H9 (cell line): ENCODE results near the gene GLYATL1B. TPM values are rescaled to one million over a fixed set of nuclear protein-coding genes. Genes with fewer than 3 reads are reported as not detected.
"Not testable (repeated sequence)": the region's sequence is repeated elsewhere in the genome, so short reads cannot be mapped to it uniquely, and the experiment has no call there.

ENCODE experiments used
- DNase-seq: peaks from one replicate; pipeline ENCODE4 v3.0.0-alpha.2; 2017
- H2AFZ ChIP-seq: one replicate; pipeline ENCODE4 v1.6.1; 2013; ENCODE audit warnings: mild to moderate bottlenecking, low read length, control low read depth, moderate library complexity
- H2AK5ac ChIP-seq: 2 replicates; pipeline ENCODE4 v1.6.1; 2013; ENCODE audit warnings: low read length, control low read depth, mixed read lengths; ENCODE audit not compliant: insufficient read length
- H2BK120ac ChIP-seq: one replicate; pipeline ENCODE4 v1.6.1; 2013; ENCODE audit warnings: low read depth, mild to moderate bottlenecking, low read length, control low read depth, inconsistent platforms; ENCODE audit not compliant: poor library complexity, severe bottlenecking
- H2BK12ac ChIP-seq: 2 replicates; pipeline ENCODE4 v1.6.1; 2013; ENCODE audit warnings: low read length, control low read depth, mixed read lengths, low read depth; ENCODE audit not compliant: insufficient read length
- H2BK15ac ChIP-seq: 2 replicates; pipeline ENCODE4 v1.6.1; 2013; ENCODE audit warnings: low read depth, low read length, control low read depth
- H2BK20ac ChIP-seq: one replicate; pipeline ENCODE4 v1.6.1; 2013; ENCODE audit warnings: low read depth, mild to moderate bottlenecking, low read length, control low read depth, inconsistent platforms; ENCODE audit not compliant: poor library complexity, severe bottlenecking
- H2BK5ac ChIP-seq: 2 replicates; pipeline ENCODE4 v1.6.1; 2013; ENCODE audit warnings: low read length, control low read depth, mixed read lengths; ENCODE audit not compliant: insufficient read length
- H3K14ac ChIP-seq: 2 replicates; pipeline ENCODE4 v1.6.1; 2013; ENCODE audit warnings: low read length, control low read depth; ENCODE audit not compliant: insufficient read depth
- H3K18ac ChIP-seq: 2 replicates; pipeline ENCODE4 v1.6.1; 2013; ENCODE audit warnings: low read depth, mild to moderate bottlenecking, mixed read lengths, low read length, control low read depth; ENCODE audit not compliant: insufficient read length
- H3K23ac ChIP-seq: 2 replicates; pipeline ENCODE4 v1.6.1; 2013; ENCODE audit warnings: low read length, control low read depth, mixed read lengths, low read depth; ENCODE audit not compliant: insufficient read length
- H3K23me2 ChIP-seq: 2 replicates; pipeline ENCODE4 v1.6.1; 2013; ENCODE audit warnings: low read depth, mild to moderate bottlenecking, mixed read lengths, low read length, control low read depth; ENCODE audit not compliant: insufficient read length, poor library complexity, severe bottlenecking
- H3K27ac ChIP-seq: 2 replicates; pipeline ENCODE4 v1.5.1; 2013; ENCODE audit warnings: low read length, control low read depth, mixed read lengths, low read depth; ENCODE audit not compliant: insufficient read length
- H3K27me3 ChIP-seq: 2 replicates; pipeline ENCODE4 v1.6.1; 2013; ENCODE audit warnings: low read length, control low read depth, inconsistent platforms; ENCODE audit not compliant: insufficient read depth
- H3K4ac ChIP-seq: 2 replicates; pipeline ENCODE4 v1.6.1; 2013; ENCODE audit warnings: low read depth, mild to moderate bottlenecking, control low read depth, inconsistent platforms, low read length, moderate library complexity
- H3K4me1 ChIP-seq: 2 replicates; pipeline ENCODE4 v1.6.1; 2013; ENCODE audit warnings: low read length, control low read depth, inconsistent platforms; ENCODE audit not compliant: insufficient read depth
- H3K4me2 ChIP-seq: 2 replicates; pipeline ENCODE4 v1.6.1; 2013; ENCODE audit warnings: low read length, control low read depth, mixed read lengths; ENCODE audit not compliant: insufficient read length, insufficient read depth
- H3K56ac ChIP-seq: 2 replicates; pipeline ENCODE4 v1.6.1; 2013; ENCODE audit warnings: low read depth, mild to moderate bottlenecking, mixed read lengths, low read length, control low read depth; ENCODE audit not compliant: insufficient read length
- H3K79me1 ChIP-seq: 2 replicates; pipeline ENCODE4 v1.6.1; 2013; ENCODE audit warnings: low read depth, mild to moderate bottlenecking, moderate library complexity, low read length, control low read depth, inconsistent platforms; ENCODE audit not compliant: insufficient read depth, poor library complexity, severe bottlenecking
- H3K79me2 ChIP-seq: 2 replicates; pipeline ENCODE4 v1.6.1; 2013; ENCODE audit warnings: low read length, control low read depth, inconsistent platforms; ENCODE audit not compliant: insufficient read depth
- H3K9ac ChIP-seq: 2 replicates; pipeline ENCODE4 v1.6.1; 2013; ENCODE audit warnings: low read length, control low read depth, mixed read lengths; ENCODE audit not compliant: insufficient read length; ENCODE audit errors: extremely low read depth
- H3K9me3 ChIP-seq: one replicate; pipeline ENCODE4 v1.6.1; 2013; ENCODE audit warnings: low read depth, low read length, inconsistent platforms; ENCODE audit not compliant: control insufficient read depth
- H3T11ph ChIP-seq: one replicate; pipeline ENCODE4 v1.6.1; 2013; ENCODE audit warnings: mild to moderate bottlenecking, low read length, control low read depth, inconsistent platforms
- H4K20me1 ChIP-seq: one replicate; pipeline ENCODE4 v1.6.1; 2013; ENCODE audit not compliant: control insufficient read depth, insufficient read length, insufficient read depth
- H4K5ac ChIP-seq: 2 replicates; pipeline ENCODE4 v1.6.1; 2013; ENCODE audit warnings: low read depth, mild to moderate bottlenecking, mixed read lengths, low read length, control low read depth; ENCODE audit not compliant: insufficient read length
- H4K8ac ChIP-seq: replicated peaks from 2 replicates; pipeline ENCODE4 v1.6.1; 2013; ENCODE audit warnings: low read length, control low read depth, mixed read lengths, low read depth; ENCODE audit not compliant: insufficient read length
- H4K91ac ChIP-seq: 2 replicates; pipeline ENCODE4 v1.6.1; 2013; ENCODE audit warnings: low read depth, mild to moderate bottlenecking, moderate library complexity, mixed read lengths, low read length, control low read depth; ENCODE audit not compliant: insufficient read length
- H3K27ac Mint-ChIP-seq, 3 experiments: 2 replicates in 2 of 3; 3 replicates in 1 of 3; pipeline ENCODE4 v1.8.0; 2020 to 2021; ENCODE audit warnings: mixed read lengths in 3 of 3, mild to moderate bottlenecking in 1 of 3, moderate library complexity in 1 of 3
- H3K27me3 Mint-ChIP-seq: 2 replicates; pipeline ENCODE4 v1.8.0; 2021; ENCODE audit warnings: low read depth, mild to moderate bottlenecking, moderate library complexity, mixed read lengths
- H3K36me3 Mint-ChIP-seq, 3 experiments: 2 replicates in 2 of 3; 3 replicates in 1 of 3; pipeline ENCODE4 v1.8.0; 2020 to 2021; ENCODE audit warnings: low read depth in 3 of 3, mixed read lengths in 3 of 3; ENCODE audit not compliant: insufficient read depth in 1 of 3
- H3K4me1 Mint-ChIP-seq, 2 experiments: 2 replicates each; pipeline ENCODE4 v1.8.0; 2020; ENCODE audit warnings: mixed read lengths in 2 of 2
- H3K4me3 Mint-ChIP-seq, 2 experiments: 2 replicates in 1 of 2; 3 replicates in 1 of 2; pipeline ENCODE4 v1.8.0; 2020 to 2021; ENCODE audit warnings: mild to moderate bottlenecking in 2 of 2, mixed read lengths in 2 of 2, moderate library complexity in 1 of 2
- H3K9me3 Mint-ChIP-seq, 2 experiments: 2 replicates in 1 of 2; 3 replicates in 1 of 2; pipeline ENCODE4 v1.8.0; 2020; ENCODE audit warnings: mild to moderate bottlenecking in 2 of 2, mixed read lengths in 2 of 2, moderate library complexity in 1 of 2
- WGBS: extraction: QIAGEN DNeasy Blood & Tissue Kit; methylation state at CpG from one replicate; pipeline ENCODE4 v1.1.7; 2013; ENCODE audit warnings: missing lambda C conversion rate, low lambda C conversion rate, mixed read lengths; ENCODE audit not compliant: insufficient read length; ENCODE audit errors: extremely low coverage; 5-methylcytosine and 5-hydroxymethylcytosine counted together
- total RNA-seq: library from RNA; stranded (reverse); gene quantifications from 2 replicates; pipeline ENCODE4 v1.2.1, GENCODE V29; 2021

Gene GLYATL1B
- total RNA-seq, 1 experiment from 2014 or later: not detected

DNA sequence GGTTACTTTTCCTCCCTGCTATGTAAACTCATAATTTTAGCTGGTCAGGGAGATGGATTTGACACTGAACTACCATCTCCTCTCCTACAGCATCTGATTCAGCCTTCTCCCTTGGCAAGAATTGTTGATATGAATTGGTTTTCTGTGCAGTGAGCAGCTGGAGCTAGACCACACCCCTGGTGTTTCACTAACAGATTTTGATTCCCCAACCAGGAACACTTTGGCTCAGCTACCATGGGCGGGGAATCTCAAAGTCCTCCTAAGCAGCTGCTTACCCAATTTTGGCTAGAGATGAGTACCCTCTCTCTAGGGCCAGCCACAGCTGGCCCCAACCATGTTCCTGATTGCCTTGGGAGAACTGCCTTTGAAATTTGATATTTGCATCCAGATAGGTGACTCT is 48.7 kb upstream of the GLYATL1B start:
- not testable (repeated sequence) for H3K27me3 Mint-ChIP-seq, H4K20me1 ChIP-seq, H4K91ac ChIP-seq

More for the DNA sequence above, 48.7 kb upstream of the GLYATL1B start:
- not testable (repeated sequence) for H3K27ac ChIP-seq, H3K56ac ChIP-seq, H2BK20ac ChIP-seq, DNase-seq, H3K14ac ChIP-seq, H2BK12ac ChIP-seq, H3K4me3 Mint-ChIP-seq, H2AK5ac ChIP-seq, H3K4me1 Mint-ChIP-seq, H3K23ac ChIP-seq, H3K4me2 ChIP-seq, H3K9me3 ChIP-seq, H2BK120ac ChIP-seq, H3K23me2 ChIP-seq, H3K79me1 ChIP-seq, H2BK5ac ChIP-seq, H3K18ac ChIP-seq, H4K8ac ChIP-seq, H3K9ac ChIP-seq, H3K4me1 ChIP-seq, H3K4ac ChIP-seq, H4K5ac ChIP-seq, H2AFZ ChIP-seq, H3T11ph ChIP-seq, H3K36me3 Mint-ChIP-seq, H2BK15ac ChIP-seq, H3K27ac Mint-ChIP-seq, H3K79me2 ChIP-seq, H3K27me3 ChIP-seq, H3K9me3 Mint-ChIP-seq
- no CpG with 5 or more reads among the region's 1 CpG for WGBS
